ENCODE measurements around the gene ANXA9. TPM values are rescaled to one million over a fixed set of nuclear protein-coding genes. Genes with fewer than 3 reads are reported as not detected.

ANXA9 gene
- total RNA-seq, 2 experiments from 2014 or later: 0.65 to 1.1 TPM

DNA sequence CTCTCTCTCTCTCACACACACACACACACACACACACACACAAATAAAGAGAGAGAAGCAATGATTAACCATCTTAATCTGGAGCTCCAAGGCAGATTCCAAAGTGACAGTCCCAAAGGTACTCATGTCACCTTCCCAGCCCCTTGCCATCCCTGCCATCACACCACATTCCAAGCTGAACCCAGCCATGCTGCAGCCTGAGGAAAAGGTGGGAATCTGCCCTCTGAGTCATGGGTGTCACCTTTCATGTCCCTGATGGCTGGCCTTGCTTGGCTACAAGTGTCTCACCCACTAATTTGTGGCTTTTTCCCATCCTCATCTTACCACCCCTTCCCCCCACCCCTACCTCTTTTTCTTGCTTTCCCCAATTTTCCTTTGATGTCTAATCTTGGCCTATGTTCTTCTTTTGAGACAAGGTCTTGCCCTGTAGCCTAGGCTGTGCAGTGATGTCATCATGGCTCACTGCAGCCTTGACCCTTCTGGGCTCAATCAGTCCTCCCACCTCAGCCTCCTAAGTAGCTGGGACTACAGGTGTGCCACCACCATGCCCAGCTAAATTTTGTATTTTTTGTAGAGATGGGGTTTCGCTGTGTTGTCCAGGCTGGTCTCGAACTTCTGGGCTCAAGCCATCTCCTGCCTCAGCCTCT lies 3.2 kb downstream of the ANXA9 start:
- ChIA-PET CTCF (ENCODE audit: unreplicated experiment) (no interaction called here), POLR2A (interaction anchor here (0.6 kb wide), 3 partner anchors 11 to 520 kb away, joined by 4 read pairs; no protein-coding TSS in a partner anchor)
- DNase-seq (ENCODE audit: low spot score): no peak
- Histone ChIP-seq H2AFZ (ENCODE audit: low read length) (no peak overlapping the region), H3K36me3 (ENCODE audit: insufficient read depth, low read length) (no peaks in the 10 kb centered on the region), H3K79me2 (ENCODE audit: insufficient read depth, low read depth, low read length) (no peaks in the 10 kb centered on the region), H3K27ac (ENCODE audit: low read depth, low read length, poor library complexity, severe bottlenecking) (no peak overlapping the region), H4K20me1 (ENCODE audit: insufficient read depth, low read length) (no peaks in the 10 kb centered on the region), H3K4me1 (ENCODE audit: insufficient read depth, low read length, poor library complexity, severe bottlenecking) (peaks cover 15% of the 10 kb centered on the region), H3K9me2 (ENCODE audit: insufficient read depth, low read length) (no peaks in the 10 kb centered on the region), H3K9me3 (ENCODE audit: low read length) (no peaks in the 10 kb centered on the region), H3K4me2 (ENCODE audit: low read length) (no peak overlapping the region), H3K4me3 (ENCODE audit: low read depth, low read length, poor library complexity, severe bottlenecking) (no peak overlapping the region)
- BruUV-seq (replicated peaks): no TSS peak
- TF ChIP-seq, protein P1, sequence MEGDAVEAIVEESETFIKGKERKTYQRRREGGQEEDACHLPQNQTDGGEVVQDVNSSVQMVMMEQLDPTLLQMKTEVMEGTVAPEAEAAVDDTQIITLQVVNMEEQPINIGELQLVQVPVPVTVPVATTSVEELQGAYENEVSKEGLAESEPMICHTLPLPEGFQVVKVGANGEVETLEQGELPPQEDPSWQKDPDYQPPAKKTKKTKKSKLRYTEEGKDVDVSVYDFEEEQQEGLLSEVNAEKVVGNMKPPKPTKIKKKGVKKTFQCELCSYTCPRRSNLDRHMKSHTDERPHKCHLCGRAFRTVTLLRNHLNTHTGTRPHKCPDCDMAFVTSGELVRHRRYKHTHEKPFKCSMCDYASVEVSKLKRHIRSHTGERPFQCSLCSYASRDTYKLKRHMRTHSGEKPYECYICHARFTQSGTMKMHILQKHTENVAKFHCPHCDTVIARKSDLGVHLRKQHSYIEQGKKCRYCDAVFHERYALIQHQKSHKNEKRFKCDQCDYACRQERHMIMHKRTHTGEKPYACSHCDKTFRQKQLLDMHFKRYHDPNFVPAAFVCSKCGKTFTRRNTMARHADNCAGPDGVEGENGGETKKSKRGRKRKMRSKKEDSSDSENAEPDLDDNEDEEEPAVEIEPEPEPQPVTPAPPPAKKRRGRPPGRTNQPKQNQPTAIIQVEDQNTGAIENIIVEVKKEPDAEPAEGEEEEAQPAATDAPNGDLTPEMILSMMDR (conservative IDR thresholded peaks at IDR 0.05; ENCODE audit: low read length): no peak
- TF ChIP-seq EZH2phosphoT487 (IDR thresholded peaks at IDR 0.05; ENCODE audit: borderline replicate concordance, low read depth, low read length): no peak
- intact Hi-C loops (cut with micrococcal nuclease; ENCODE audit: unreplicated experiment): no loop called here

DNA sequence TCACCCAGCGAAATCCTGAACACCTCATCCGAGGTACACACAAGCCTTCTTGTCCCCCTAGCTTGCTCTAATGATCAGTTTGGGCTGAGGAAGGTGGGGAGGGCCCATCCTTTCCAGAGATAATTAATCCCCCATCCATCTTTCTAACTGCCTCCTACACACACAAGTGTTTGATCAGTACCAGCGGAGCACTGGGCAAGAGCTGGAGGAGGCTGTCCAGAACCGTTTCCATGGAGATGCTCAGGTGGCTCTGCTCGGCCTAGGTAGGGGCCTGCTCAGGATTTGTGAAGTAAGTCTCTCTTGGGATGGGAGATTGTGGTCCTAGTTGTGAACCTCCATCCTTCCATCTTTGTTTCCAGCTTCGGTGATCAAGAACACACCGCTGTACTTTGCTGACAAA lies 5.8 kb downstream of the ANXA9 start:
- Histone ChIP-seq H4K20me1 (ENCODE audit: insufficient read depth, low read length) (no peaks in the 10 kb centered on the region), H3K4me1 (ENCODE audit: insufficient read depth, low read length, poor library complexity, severe bottlenecking) (no peaks in the 10 kb centered on the region), H3K79me2 (ENCODE audit: insufficient read depth, low read depth, low read length) (no peaks in the 10 kb centered on the region), H3K9me3 (ENCODE audit: low read length) (no peaks in the 10 kb centered on the region), H3K4me2 (ENCODE audit: low read length) (no peak overlapping the region), H3K27ac (ENCODE audit: low read depth, low read length, poor library complexity, severe bottlenecking) (no peak overlapping the region), H3K9me2 (ENCODE audit: insufficient read depth, low read length) (no peaks in the 10 kb centered on the region), H2AFZ (ENCODE audit: low read length) (no peak overlapping the region), H3K4me3 (ENCODE audit: low read depth, low read length, poor library complexity, severe bottlenecking) (no peak overlapping the region), H3K36me3 (ENCODE audit: insufficient read depth, low read length) (no peaks in the 10 kb centered on the region)
- TF ChIP-seq, protein P1 (conservative IDR thresholded peaks at IDR 0.05; ENCODE audit: low read length): no peak
- no peak for TF ChIP-seq EZH2phosphoT487 (IDR thresholded peaks at IDR 0.05; ENCODE audit: borderline replicate concordance, low read depth, low read length)
- intact Hi-C loops (cut with micrococcal nuclease; ENCODE audit: unreplicated experiment): no loop called here
- no peak for DNase-seq (ENCODE audit: low spot score)
- BruUV-seq (replicated peaks): no TSS peak
- ChIA-PET CTCF (ENCODE audit: unreplicated experiment) (no interaction called here), POLR2A (interaction anchor here (0.6 kb wide), 1 partner anchor 18 kb away, joined by 3 read pairs; no protein-coding TSS in a partner anchor)

- H3K27ac ChIP-seq (ENCODE audit: low read depth, low read length, poor library complexity, severe bottlenecking): no peak overlapping the region
- DNase-seq (ENCODE audit: low spot score): no peak
- H4K20me1 ChIP-seq (ENCODE audit: insufficient read depth, low read length): no peaks in the 10 kb centered on the region
- BruUV-seq (replicated peaks): no TSS peak
- POLR2A ChIA-PET: interaction anchor here (0.8 kb wide), 1 partner anchor 222 kb away, joined by 3 read pairs; no protein-coding TSS in a partner anchor
- no peaks in the 10 kb centered on the region for H3K9me2 ChIP-seq (ENCODE audit: insufficient read depth, low read length)
- CTCF ChIA-PET (ENCODE audit: unreplicated experiment): no interaction called here
- H3K4me1 ChIP-seq (ENCODE audit: insufficient read depth, low read length, poor library complexity, severe bottlenecking): no peaks in the 10 kb centered on the region
- TF ChIP-seq, protein P1 (conservative IDR thresholded peaks at IDR 0.05; ENCODE audit: low read length): no peak
- no peak for TF ChIP-seq EZH2phosphoT487 (IDR thresholded peaks at IDR 0.05; ENCODE audit: borderline replicate concordance, low read depth, low read length)
- intact Hi-C loops (cut with micrococcal nuclease; ENCODE audit: unreplicated experiment): no loop called here
- no peak overlapping the region for H2AFZ ChIP-seq (ENCODE audit: low read length)
- H3K4me2 ChIP-seq (ENCODE audit: low read length): no peak overlapping the region
- H3K36me3 ChIP-seq (ENCODE audit: insufficient read depth, low read length): no peaks in the 10 kb centered on the region
- H3K9me3 ChIP-seq (ENCODE audit: low read length): no peaks in the 10 kb centered on the region
- no peak overlapping the region for H3K4me3 ChIP-seq (ENCODE audit: low read depth, low read length, poor library complexity, severe bottlenecking)
- no peaks in the 10 kb centered on the region for H3K79me2 ChIP-seq (ENCODE audit: insufficient read depth, low read depth, low read length)
Measured at GRCh38 chr1:150992626-150993025, 10.5 kb downstream of the ANXA9 start.

Data from OCI-LY7 (cell line).